Raji (cell line): ENCODE measurements around the gene RUNX3.

Experiments used
- POLR2A ChIP-seq: IDR thresholded peaks from 2 replicates; pipeline ENCODE4 v1.6.1; 2011; ENCODE audit warnings: low read depth, low read length, control low read depth; ENCODE audit not compliant: insufficient read depth

The RUNX3 gene

GRCh38 chr1:24850328-24850920 lies 79.7 kb downstream of the RUNX3 start:
- no peak for TF ChIP-seq POLR2A

DNA sequence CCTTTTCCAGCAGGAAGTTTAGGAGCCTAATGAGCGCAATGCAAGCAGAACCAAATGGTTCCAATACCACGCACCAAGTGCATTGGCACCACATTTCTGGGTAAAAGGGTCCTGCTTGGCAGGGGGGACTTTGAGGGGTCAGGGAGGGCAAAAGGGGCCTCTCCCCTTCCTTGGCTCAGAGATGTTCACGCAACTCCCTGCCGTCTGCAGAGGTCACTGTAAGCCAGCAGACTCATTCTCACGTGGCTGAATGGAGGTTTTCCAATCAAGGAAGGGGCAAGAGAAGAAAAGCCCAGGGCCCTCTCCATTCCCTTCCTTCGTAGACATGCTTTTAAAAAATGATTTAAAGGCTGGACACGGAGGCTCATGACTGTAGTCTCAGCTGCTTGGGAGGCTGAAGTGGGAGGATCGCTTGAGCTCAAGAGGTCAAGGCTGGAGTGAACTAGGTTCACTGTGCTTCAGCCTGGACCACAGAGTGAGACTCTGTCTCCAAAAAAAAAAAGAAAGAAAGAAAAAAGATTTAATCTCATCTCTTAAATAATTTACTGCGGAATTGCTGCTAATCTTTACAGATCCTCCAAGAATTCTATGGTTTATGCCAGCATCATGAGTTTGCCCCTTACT lies 80.3 kb downstream of the RUNX3 start:
- no peak for TF ChIP-seq POLR2A
